CD4-positive, alpha-beta T cell (primary cell): Measurements from ENCODE around the gene HNRNPAB. TPM values are rescaled to one million over a fixed set of nuclear protein-coding genes. Genes with fewer than 3 reads are reported as not detected.
"Not testable (repeated sequence)": the region's sequence is repeated elsewhere in the genome, so short reads cannot be mapped to it uniquely, and the experiment has no call there.

Source experiments
- ATAC-seq: fragments of 200-7000 bp; cut with Tn5 transposase; one replicate; pipeline ENCODE4 v1.10.0; 2022; ENCODE audit warnings: mild to moderate bottlenecking; ENCODE audit not compliant: poor library complexity
- CTCF ChIA-PET: fragments of 350-600 bp; sonication (Branson Sonifier 250); formaldehyde crosslinking; loops from one replicate; lab custom pipeline; 2021; ENCODE audit warnings: antibody characterized with exemption, inconsistent platforms; lab: Charles Lee
- POLR2A ChIA-PET: fragments of 350-600 bp; sonication (Branson Sonifier 250); formaldehyde crosslinking; loops from one replicate; lab custom pipeline; 2021; ENCODE audit warnings: antibody characterized with exemption, inconsistent platforms; lab: Charles Lee
- DNase-seq, 14 experiments: peaks; one replicate each; pipeline ENCODE4 v3.0.0-alpha.2; 2013 to 2020; ENCODE audit warnings: mixed read lengths in 2 of 14
- H3K27ac ChIP-seq, 2 donors: one replicate each; pipeline versions ENCODE4 v1.5.1 to v1.7.0; 2013; ENCODE audit warnings: low read length in 2 of 2, low read depth in 1 of 2, mild to moderate bottlenecking in 1 of 2
- H3K27me3 ChIP-seq, 2 experiments: 1 replicate in 1 of 2; 2 replicates in 1 of 2; pipeline versions ENCODE4 v1.6.1 to v1.7.0; 2013; ENCODE audit warnings: low read length in 2 of 2, control low read depth in 1 of 2, mild to moderate bottlenecking in 1 of 2, moderate library complexity in 1 of 2; ENCODE audit not compliant: insufficient read depth in 2 of 2, control insufficient read depth in 1 of 2
- H3K36me3 ChIP-seq: one replicate; pipeline ENCODE4 v1.6.1; 2013; ENCODE audit warnings: low read length, control low read depth; ENCODE audit not compliant: insufficient read depth
- H3K4me1 ChIP-seq: one replicate; pipeline ENCODE4 v1.6.1; 2013; ENCODE audit warnings: low read length, control low read depth; ENCODE audit not compliant: insufficient read depth
- H3K4me3 ChIP-seq: one replicate; pipeline ENCODE4 v1.5.1; 2013; ENCODE audit warnings: mild to moderate bottlenecking, low read length, moderate library complexity
- H3K9me3 ChIP-seq, 2 experiments: 1 replicate in 1 of 2; 2 replicates in 1 of 2; pipeline versions ENCODE4 v1.6.1 to v1.7.0; 2013; ENCODE audit warnings: low read length in 2 of 2, mild to moderate bottlenecking in 2 of 2, control low read depth in 1 of 2, moderate library complexity in 1 of 2; ENCODE audit not compliant: control insufficient read depth in 1 of 2, insufficient read depth in 1 of 2
- H3K27ac Mint-ChIP-seq: one replicate; pipeline ENCODE4 v1.8.0; 2020; ENCODE audit warnings: mixed read lengths
- H3K27me3 Mint-ChIP-seq: one replicate; pipeline ENCODE4 v1.8.0; 2021; ENCODE audit warnings: mixed read lengths
- H3K36me3 Mint-ChIP-seq: one replicate; pipeline ENCODE4 v1.8.0; 2021; ENCODE audit warnings: low read depth, mixed read lengths
- H3K4me1 Mint-ChIP-seq: one replicate; pipeline ENCODE4 v1.8.0; 2021; ENCODE audit warnings: low read depth, mixed read lengths
- H3K4me3 Mint-ChIP-seq: one replicate; pipeline ENCODE4 v1.8.0; 2020; ENCODE audit warnings: mild to moderate bottlenecking, mixed read lengths
- H3K9me3 Mint-ChIP-seq: one replicate; pipeline ENCODE4 v1.8.0; 2020; ENCODE audit warnings: mixed read lengths
- CTCF ChIP-seq: fragments of 200-600 bp; IDR thresholded peaks from one replicate; pipeline ENCODE4 v1.8.0; 2022; ENCODE audit warnings: antibody characterized with exemption, mild to moderate bottlenecking
- intact Hi-C, 2 experiments: fragments of 100-400 bp; cut with DNase I in 1 of 2; cut with micrococcal nuclease in 1 of 2; formaldehyde crosslinking; loops; one replicate each; pipeline versions ENCODE4 v1.15.1 to v1.9.0; 2023 to 2025; cut with DNase I, micrococcal nuclease
- total RNA-seq, 174 experiments: library from RNA in 2 of 174; stranded (reverse) in 2 of 174; gene quantifications; one replicate each; pipeline ENCODE4 v1.2.3 and lab custom pipeline; 2021 to 2026

Gene HNRNPAB
- total RNA-seq, 2 experiments from 2014 or later, result 63.6 to 68.9 TPM

GRCh38 chr5:178196281-178196812, 8.0 kb upstream of the HNRNPAB start:
- DNase-seq (no peak), ATAC-seq (no peak)
- peaks cover 14% of the 10 kb centered on the region for H3K27me3 Mint-ChIP-seq
- H3K27me3 ChIP-seq, result peaks cover 0 to 2% of the 10 kb centered on the region in 2 experiments
- no peak overlapping the region for H3K27ac ChIP-seq
- no peak overlapping the region for H3K4me3 ChIP-seq
- H3K36me3 ChIP-seq, result no peaks in the 10 kb centered on the region
- intact Hi-C loops, result no loop called here
- ChIA-PET CTCF (no interaction called here), POLR2A (no interaction called here)
- no peaks in the 10 kb centered on the region for H3K36me3 Mint-ChIP-seq
- no peaks in the 10 kb centered on the region for H3K9me3 ChIP-seq
- no peaks in the 10 kb centered on the region for H3K4me1 Mint-ChIP-seq
- H3K4me3 Mint-ChIP-seq, result no peak overlapping the region
- H3K27ac Mint-ChIP-seq, result no peak overlapping the region
- H3K9me3 Mint-ChIP-seq, result no peaks in the 10 kb centered on the region
- no peak for TF ChIP-seq CTCF
- peaks cover 14% of the 10 kb centered on the region for H3K4me1 ChIP-seq

- Histone ChIP-seq H3K9me3 (no peaks in the 10 kb centered on the region), H3K4me1 (peaks cover 14% of the 10 kb centered on the region), H3K36me3 (no peaks in the 10 kb centered on the region), H3K4me3 (no peak overlapping the region), H3K27me3 (peaks cover 0 to 2% of the 10 kb centered on the region in 2 experiments), H3K27ac (no peak overlapping the region)
- DNase-seq (no peak), ATAC-seq (no peak)
- intact Hi-C loops, result no loop called here
- CTCF ChIA-PET, result no interaction called here
- Mint-ChIP-seq H3K4me1 (no peaks in the 10 kb centered on the region), H3K36me3 (no peaks in the 10 kb centered on the region), H3K27ac (no peak overlapping the region), H3K27me3 (peaks cover 14% of the 10 kb centered on the region), H3K9me3 (no peaks in the 10 kb centered on the region), H3K4me3 (no peak overlapping the region)
- no peak for TF ChIP-seq CTCF
- POLR2A ChIA-PET, result no interaction called here
Measured at GRCh38 chr5:178196986-178197385, 7.3 kb upstream of the HNRNPAB start.

- H3K4me3 Mint-ChIP-seq, H3K9me3 Mint-ChIP-seq, H3K36me3 Mint-ChIP-seq, POLR2A ChIA-PET, ATAC-seq, H3K27ac Mint-ChIP-seq, DNase-seq, H3K27ac ChIP-seq, H3K36me3 ChIP-seq, H3K27me3 Mint-ChIP-seq, intact Hi-C loops, H3K9me3 ChIP-seq, CTCF ChIA-PET, H3K27me3 ChIP-seq, H3K4me3 ChIP-seq, H3K4me1 Mint-ChIP-seq: not testable (repeated sequence)
- peaks cover 12% of the 10 kb centered on the region for H3K4me1 ChIP-seq
Measured at GRCh38 chr5:178198151-178198550, 6.2 kb upstream of the HNRNPAB start.

- Histone ChIP-seq H3K36me3 (no peaks in the 10 kb centered on the region), H3K27me3 (no peaks in the 10 kb centered on the region), H3K4me1 (peaks cover 9% of the 10 kb centered on the region), H3K4me3 (no peak overlapping the region), H3K9me3 (no peaks in the 10 kb centered on the region), H3K27ac (no peak overlapping the region)
- DNase-seq (no peak), ATAC-seq (no peak)
- POLR2A ChIA-PET, result no interaction called here
- no peak overlapping the region for H3K4me3 Mint-ChIP-seq
- H3K36me3 Mint-ChIP-seq, result no peaks in the 10 kb centered on the region
- peaks cover under 1% of the 10 kb centered on the region for H3K27me3 Mint-ChIP-seq
- intact Hi-C loops, result no loop called here
- no peaks in the 10 kb centered on the region for H3K4me1 Mint-ChIP-seq
- CTCF ChIA-PET, result no interaction called here
- no peak overlapping the region for H3K27ac Mint-ChIP-seq
- H3K9me3 Mint-ChIP-seq, result no peaks in the 10 kb centered on the region
- TF ChIP-seq CTCF, result no peak
Measured at GRCh38 chr5:178198706-178199105, 5.6 kb upstream of the HNRNPAB start.
